ENCODE data around the gene OSTC. TPM values are rescaled to one million over a fixed set of nuclear protein-coding genes. Genes with fewer than 3 reads are reported as not detected.

OSTC gene
- total and polyA plus RNA-seq, 2 of the 13 experiments (the other 11 are each of a cell fraction or from before 2014, with no cell fraction given): 208 to 380 TPM

DNA sequence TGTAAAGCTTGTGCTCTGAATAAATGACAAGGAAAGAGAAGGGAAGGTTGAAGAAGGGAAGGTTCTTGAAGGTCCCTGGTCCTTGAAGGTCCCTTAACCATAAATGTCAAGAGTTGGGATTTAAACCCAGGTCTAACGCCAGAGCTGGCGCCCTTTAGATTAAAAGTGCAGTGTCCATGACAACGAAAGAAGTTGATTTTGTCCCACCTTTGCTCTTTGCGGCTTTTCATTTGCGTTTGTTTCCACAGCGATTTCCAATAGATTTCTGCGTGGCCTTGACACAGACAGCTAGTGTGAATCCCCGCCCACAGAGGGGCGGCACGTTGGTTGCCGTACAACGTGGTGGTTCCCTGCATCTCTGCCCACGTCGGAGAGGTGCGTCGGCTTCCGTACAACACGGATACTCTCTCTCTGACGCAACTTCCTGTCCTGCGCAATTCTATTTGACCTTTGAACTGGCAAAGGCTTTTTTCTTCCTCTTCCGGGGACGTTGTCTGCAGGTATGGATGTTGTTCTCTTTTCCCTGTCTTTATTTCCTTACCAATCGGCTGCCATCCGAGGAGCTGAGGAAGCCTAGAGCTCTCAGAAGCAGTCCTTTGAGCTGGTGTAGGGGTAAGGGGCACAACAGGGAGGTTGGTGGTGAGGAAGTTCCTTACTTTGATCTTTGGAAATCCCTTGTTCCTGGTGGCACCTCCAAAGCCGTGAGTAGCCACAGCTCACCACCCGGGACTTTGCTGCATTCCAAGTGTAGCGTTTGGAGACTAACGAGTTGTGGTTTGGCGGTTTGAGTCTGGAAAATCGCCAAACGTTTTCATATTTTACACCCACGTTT lies 30.1 kb upstream of the OSTC start, which contains the start of gene RPL34 (continued):
- TF ChIP-seq ZNF691 (CRISPR knock-in tag; IDR thresholded peaks at IDR 0.05; ENCODE audit: borderline replicate concordance, low read depth) (no peak), HDAC2 (CRISPR knock-in tag; IDR thresholded peaks at IDR 0.05) (peak; percentile 73), ZMYM2 (CRISPR knock-in tag; IDR thresholded peaks at IDR 0.05) (0 out of 2 replicates have a peak, but pooled peaks have one; percentile 6), AGO2 (optimal IDR thresholded peaks at IDR 0.05; ENCODE audit: low read depth, low read length) (no peak), SOX13 (IDR thresholded peaks at IDR 0.05) (no peak), SOX13 (CRISPR knock-in tag; conservative IDR thresholded peaks at IDR 0.05 in 1 of 2, IDR thresholded peaks at IDR 0.05 in 1 of 2) (no peak; a peak in 1 of 4 replicates), MED13 (CRISPR knock-in tag; IDR thresholded peaks at IDR 0.05) (no peak), ZNF670 (CRISPR knock-in tag; IDR thresholded peaks at IDR 0.05; ENCODE audit: borderline replicate concordance) (no peak), KDM4B (CRISPR knock-in tag; IDR thresholded peaks at IDR 0.05) (no peak; the same call in 1 of the 2 replicates), NFE2L2 (IDR thresholded peaks at IDR 0.05; ENCODE audit: low read length) (no peak), ZNF687 (CRISPR knock-in tag; IDR thresholded peaks at IDR 0.05) (peak; percentile 63), BRCA1 (CRISPR knock-in tag; IDR thresholded peaks at IDR 0.05) (no peak), ZNF280D (CRISPR knock-in tag; IDR thresholded peaks at IDR 0.05) (peak; percentile 42; the same call in 1 of the 2 replicates), ZNF7 (CRISPR knock-in tag; IDR thresholded peaks at IDR 0.05) (no peak), FUBP1 (CRISPR knock-in tag; IDR thresholded peaks at IDR 0.05; ENCODE audit: borderline replicate concordance) (no peak; the same call in 1 of the 2 replicates), ZNF816 (CRISPR knock-in tag; IDR thresholded peaks at IDR 0.05; ENCODE audit: borderline replicate concordance) (peak; percentile 61; the same call in 1 of the 2 replicates)
- TF ChIP-seq, protein P1, sequence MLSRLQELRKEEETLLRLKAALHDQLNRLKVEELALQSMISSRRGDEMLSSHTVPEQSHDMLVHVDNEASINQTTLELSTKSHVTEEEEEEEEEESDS (CRISPR knock-in tag; IDR thresholded peaks at IDR 0.05; ENCODE audit: borderline replicate concordance): no peak

All from HepG2 (cell line).